C1 segment of cervical spinal cord (tissue), 14 donors: ENCODE measurements around the gene SPRR5.

ENCODE experiments used
- DNase-seq, 14 donors: peaks; one replicate each; lab custom pipeline; 2025; lab: John Stamatoyannopoulos, UW

SPRR5 gene

GRCh38 chr1:152946651-152947256 lies at the start of gene SPRR5:
SPRR5 (plus strand) TSS chr1:152947206; CDS start chr1:152948555, 1,349 bp downstream.
- no peak for DNase-seq

GRCh38 chr1:152899027-152899426 lies 48.0 kb upstream of the SPRR5 start:
- no peak for DNase-seq

GRCh38 chr1:152899883-152900282 lies 47.1 kb upstream of the SPRR5 start:
- DNase-seq = no peak

GRCh38 chr1:152901631-152902030 lies 45.4 kb upstream of the SPRR5 start:
- no peak for DNase-seq

GRCh38 chr1:152902636-152903035 lies 44.4 kb upstream of the SPRR5 start:
- no peak for DNase-seq

- DNase-seq = no peak
Observed at GRCh38 chr1:152904688-152905440, 42.1 kb upstream of the SPRR5 start.

- no peak for DNase-seq
Observed at GRCh38 chr1:152906023-152906565, 40.9 kb upstream of the SPRR5 start.

- DNase-seq = no peak
Observed at GRCh38 chr1:152907686-152908601, 39.1 kb upstream of the SPRR5 start, which contains the start of gene IVL. IVL (plus strand) TSS chr1:152908546; CDS start chr1:152909798, 1,252 bp downstream.

GRCh38 chr1:152909206-152909605 lies 37.8 kb upstream of the SPRR5 start:
- no peak for DNase-seq

- DNase-seq = no peak
Observed at GRCh38 chr1:152912471-152912870, 34.5 kb upstream of the SPRR5 start.

GRCh38 chr1:152912900-152913299 lies 34.1 kb upstream of the SPRR5 start:
- no peak for DNase-seq

GRCh38 chr1:152917794-152918193 lies 29.2 kb upstream of the SPRR5 start:
- no peak for DNase-seq

- no peak for DNase-seq
Observed at GRCh38 chr1:152919071-152919470, 27.9 kb upstream of the SPRR5 start.

GRCh38 chr1:152924191-152924590 lies 22.8 kb upstream of the SPRR5 start:
- DNase-seq = no peak

- DNase-seq = no peak
Observed at GRCh38 chr1:152926091-152926490, 20.9 kb upstream of the SPRR5 start.

GRCh38 chr1:152928671-152929070 lies 18.3 kb upstream of the SPRR5 start:
- DNase-seq = no peak

- DNase-seq = no peak
Observed at GRCh38 chr1:152932170-152932811, 14.7 kb upstream of the SPRR5 start.

GRCh38 chr1:152933196-152933595 lies 13.8 kb upstream of the SPRR5 start:
- DNase-seq = no peak

GRCh38 chr1:152940614-152941013 lies 6.4 kb upstream of the SPRR5 start:
- no peak for DNase-seq

GRCh38 chr1:152941037-152941711 lies 5.8 kb upstream of the SPRR5 start:
- no peak for DNase-seq

- DNase-seq = no peak
Observed at GRCh38 chr1:152942161-152942560, 4.8 kb upstream of the SPRR5 start.
